Naive thymus-derived CD8-positive, alpha-beta T cell (primary cell): Measurements from ENCODE around the gene DXO. TPM values are rescaled to one million over a fixed set of nuclear protein-coding genes. Genes with fewer than 3 reads are reported as not detected.
A peak's percentile ranks its signal among the peaks of the same experiment; 100 is the strongest.

ENCODE experiments used
- ATAC-seq, 2 donors: fragments of 150-1000 bp; cut with Tn5 transposase in 1 of 2; sonication (Bioruptor Pico), chemical (Tn5 transposase) in 1 of 2; 1 replicate in 1 of 2; 2 replicates in 1 of 2; pipeline ENCODE4 v1.10.0; 2021; ENCODE audit warnings: mild to moderate bottlenecking in 2 of 2, moderate library complexity in 2 of 2
- POLR2A ChIA-PET: fragments of 350-600 bp; sonication (Branson Sonifier 250); formaldehyde crosslinking; loops from one replicate; lab custom pipeline; 2021; ENCODE audit warnings: antibody characterized with exemption; lab: Charles Lee
- DNase-seq, 10 donors: peaks; one replicate each; pipeline versions ENCODE4 v3.0.0 to v3.0.0-alpha.2; 2020 to 2022
- H3K27ac Mint-ChIP-seq, 10 donors: one replicate each; pipeline ENCODE4 v1.8.0; 2020 to 2022; ENCODE audit warnings: mild to moderate bottlenecking in 10 of 10, mixed read lengths in 10 of 10, moderate library complexity in 4 of 10, inconsistent platforms in 1 of 10
- H3K27me3 Mint-ChIP-seq, 5 donors: one replicate each; pipeline ENCODE4 v1.8.0; 2021 to 2022; ENCODE audit warnings: mixed read lengths in 5 of 5
- H3K36me3 Mint-ChIP-seq, 3 donors: one replicate each; pipeline ENCODE4 v1.8.0; 2020 to 2022; ENCODE audit warnings: mixed read lengths in 3 of 3, mild to moderate bottlenecking in 2 of 3, inconsistent platforms in 1 of 3
- H3K4me1 Mint-ChIP-seq, 4 donors: one replicate each; pipeline ENCODE4 v1.8.0; 2021 to 2022; ENCODE audit warnings: mixed read lengths in 4 of 4
- H3K4me3 Mint-ChIP-seq, 10 donors: one replicate each; pipeline ENCODE4 v1.8.0; 2020 to 2022; ENCODE audit warnings: mild to moderate bottlenecking in 10 of 10, mixed read lengths in 10 of 10, moderate library complexity in 6 of 10, inconsistent platforms in 1 of 10
- H3K9me3 Mint-ChIP-seq, 9 donors: one replicate each; pipeline ENCODE4 v1.8.0; 2020 to 2022; ENCODE audit warnings: mixed read lengths in 9 of 9, mild to moderate bottlenecking in 3 of 9, inconsistent platforms in 1 of 9, moderate library complexity in 1 of 9
- polyA plus RNA-seq, 3 donors: library from polyadenylated mRNA; unstranded; fragments of 300-500 nt; fragmentation: Illumina TruSeq; gene quantifications; one replicate each; pipeline ENCODE4 v1.2.3, GENCODE V29; 2021
- total RNA-seq, 8 experiments: library from RNA in 2 of 8; stranded (reverse) in 2 of 8; gene quantifications; one replicate each; pipeline ENCODE4 v1.2.3 and lab custom pipeline; 2021 to 2026

DXO gene
- total and polyA plus RNA-seq, 5 experiments from 2014 or later: 12.5 to 41.0 (median 16.4) TPM

DNA sequence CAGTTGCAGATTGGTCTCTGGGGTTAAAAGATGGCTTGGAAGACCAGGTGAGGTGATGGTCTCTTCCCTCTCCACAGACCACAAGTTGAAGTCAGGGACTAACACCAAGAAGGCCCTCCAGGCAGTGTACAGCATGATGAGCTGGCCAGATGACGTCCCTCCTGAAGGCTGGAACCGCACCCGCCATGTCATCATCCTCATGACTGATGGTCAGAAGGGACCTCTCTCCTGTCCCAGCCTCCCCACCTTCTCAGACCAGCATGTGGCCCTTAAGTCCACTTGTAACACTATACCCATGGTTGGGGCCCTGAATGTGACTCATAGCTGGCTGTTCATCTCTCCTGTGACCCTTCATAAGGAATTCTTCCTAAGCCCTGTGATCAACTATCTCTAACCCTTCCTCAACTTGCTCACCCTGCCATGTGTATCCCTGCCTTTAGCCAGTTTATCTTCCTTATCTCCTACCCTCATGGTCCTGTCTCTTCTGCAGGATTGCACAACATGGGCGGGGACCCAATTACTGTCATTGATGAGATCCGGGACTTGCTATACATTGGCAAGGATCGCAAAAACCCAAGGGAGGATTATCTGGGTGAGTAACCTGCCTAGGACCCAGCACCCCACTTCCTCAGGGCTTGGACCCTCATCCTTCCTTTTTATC lies 23.1 kb downstream of the DXO start:
- Mint-ChIP-seq H3K27ac (peak overlapping the region in 5 of 10 donors; percentile 0 to 82 (median 47)), H3K4me1 (peaks cover 0 to 13% (median 1%) of the 10 kb centered on the region in 4 donors)

DNA sequence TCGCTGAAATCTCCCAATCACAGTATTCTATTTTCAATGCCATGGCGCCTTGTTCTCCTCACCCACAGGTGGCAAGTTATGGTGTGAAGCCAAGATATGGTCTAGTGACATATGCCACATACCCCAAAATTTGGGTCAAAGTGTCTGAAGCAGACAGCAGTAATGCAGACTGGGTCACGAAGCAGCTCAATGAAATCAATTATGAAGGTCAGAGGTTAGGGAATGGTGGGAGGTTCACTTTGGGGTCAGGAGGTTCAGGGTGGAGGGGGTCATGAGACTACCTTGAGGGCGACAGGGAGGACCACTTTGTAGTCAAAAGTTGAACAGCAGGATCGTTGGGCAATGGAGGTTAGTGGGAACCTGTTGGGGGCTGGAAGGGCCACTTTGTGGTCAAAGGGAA lies 23.6 kb downstream of the DXO start:
- POLR2A ChIA-PET: no interaction called here
- Mint-ChIP-seq H3K36me3 (peaks cover 1 to 12% (median 2%) of the 10 kb centered on the region in 3 donors), H3K4me3 (peak overlapping the region in 1 of 10 donors; percentile 4), H3K4me1 (peaks cover 0 to 12% (median 1%) of the 10 kb centered on the region in 4 donors), H3K27ac (peak overlapping the region in 3 of 10 donors; percentile 29 to 65 (median 63)), H3K9me3 (no peaks in the 10 kb centered on the region), H3K27me3 (peaks cover 0 to 1% (median 0%) of the 10 kb centered on the region in 5 donors)
- no peak for DNase-seq
- ATAC-seq: no peak

More for the DNA sequence above, 23.1 kb downstream of the DXO start:
- Mint-ChIP-seq H3K9me3 (no peaks in the 10 kb centered on the region), H3K36me3 (peaks cover 4 to 18% (median 7%) of the 10 kb centered on the region in 3 donors), H3K27me3 (peaks cover 0 to 1% (median 0%) of the 10 kb centered on the region in 5 donors), H3K4me3 (no peak overlapping the region)
- ATAC-seq (no peak), DNase-seq (peak in 1 of 10 donors; percentile 24)
- POLR2A ChIA-PET: interaction anchor here (0.6 kb wide), 1 partner anchor 41 kb away, joined by 8 read pairs; no protein-coding TSS in a partner anchor

GRCh38 chr6:31947864-31948263 lies 24.1 kb downstream of the DXO start:
- peak overlapping the region in 4 of 10 donors; percentile 19 to 69 (median 28) for H3K27ac Mint-ChIP-seq
- peaks cover 0 to 1% (median 0%) of the 10 kb centered on the region in 5 donors for H3K27me3 Mint-ChIP-seq
- no peak overlapping the region for H3K4me3 Mint-ChIP-seq
- H3K36me3 Mint-ChIP-seq: peaks cover 0 to 8% (median 0%) of the 10 kb centered on the region in 3 donors
- H3K4me1 Mint-ChIP-seq: peaks cover 0 to 10% (median 1%) of the 10 kb centered on the region in 4 donors
- ATAC-seq (no peak), DNase-seq (no peak)
- POLR2A ChIA-PET: no interaction called here
- no peaks in the 10 kb centered on the region for H3K9me3 Mint-ChIP-seq

DNA sequence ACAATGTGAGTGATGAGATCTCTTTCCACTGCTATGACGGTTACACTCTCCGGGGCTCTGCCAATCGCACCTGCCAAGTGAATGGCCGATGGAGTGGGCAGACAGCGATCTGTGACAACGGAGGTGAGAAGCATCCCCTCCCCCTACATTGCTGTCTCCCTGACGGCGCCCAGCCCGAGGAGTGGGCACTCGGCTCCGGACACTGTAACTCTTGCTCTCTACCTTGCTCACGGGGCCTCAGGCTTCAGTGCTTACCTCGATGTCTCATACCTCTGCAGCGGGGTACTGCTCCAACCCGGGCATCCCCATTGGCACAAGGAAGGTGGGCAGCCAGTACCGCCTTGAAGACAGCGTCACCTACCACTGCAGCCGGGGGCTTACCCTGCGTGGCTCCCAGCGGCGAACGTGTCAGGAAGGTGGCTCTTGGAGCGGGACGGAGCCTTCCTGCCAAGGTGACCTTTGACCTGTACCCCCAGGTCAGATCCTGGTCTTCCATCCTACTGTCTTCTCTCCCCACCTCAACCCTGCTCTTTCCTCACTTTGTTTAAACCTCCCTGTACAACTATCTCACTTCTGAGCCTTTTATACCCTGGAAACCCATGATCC lies 24.8 kb downstream of the DXO start:
- Mint-ChIP-seq H3K9me3 (no peaks in the 10 kb centered on the region), H3K27ac (peak overlapping the region in 3 of 10 donors; percentile 28 to 69 (median 55)), H3K4me3 (no peak overlapping the region), H3K36me3 (peaks cover 0 to 2% (median 0%) of the 10 kb centered on the region in 3 donors), H3K4me1 (peaks cover 0 to 14% (median 1%) of the 10 kb centered on the region in 4 donors), H3K27me3 (peaks cover 0 to 8% (median 6%) of the 10 kb centered on the region in 5 donors)
- DNase-seq: no peak
- no peak for ATAC-seq
- POLR2A ChIA-PET: no interaction called here

- POLR2A ChIA-PET: no interaction called here
- Mint-ChIP-seq H3K4me1 (peaks cover 0 to 15% (median 1%) of the 10 kb centered on the region in 4 donors), H3K9me3 (no peaks in the 10 kb centered on the region), H3K27me3 (peaks cover 0 to 9% (median 8%) of the 10 kb centered on the region in 5 donors), H3K27ac (peak overlapping the region in 2 of 10 donors; percentile 15 to 59), H3K4me3 (no peak overlapping the region), H3K36me3 (peaks cover 0 to 2% (median 0%) of the 10 kb centered on the region in 3 donors)
- DNase-seq (no peak), ATAC-seq (no peak)
Observed at GRCh38 chr6:31946370-31946885, 25.5 kb downstream of the DXO start.

DNA sequence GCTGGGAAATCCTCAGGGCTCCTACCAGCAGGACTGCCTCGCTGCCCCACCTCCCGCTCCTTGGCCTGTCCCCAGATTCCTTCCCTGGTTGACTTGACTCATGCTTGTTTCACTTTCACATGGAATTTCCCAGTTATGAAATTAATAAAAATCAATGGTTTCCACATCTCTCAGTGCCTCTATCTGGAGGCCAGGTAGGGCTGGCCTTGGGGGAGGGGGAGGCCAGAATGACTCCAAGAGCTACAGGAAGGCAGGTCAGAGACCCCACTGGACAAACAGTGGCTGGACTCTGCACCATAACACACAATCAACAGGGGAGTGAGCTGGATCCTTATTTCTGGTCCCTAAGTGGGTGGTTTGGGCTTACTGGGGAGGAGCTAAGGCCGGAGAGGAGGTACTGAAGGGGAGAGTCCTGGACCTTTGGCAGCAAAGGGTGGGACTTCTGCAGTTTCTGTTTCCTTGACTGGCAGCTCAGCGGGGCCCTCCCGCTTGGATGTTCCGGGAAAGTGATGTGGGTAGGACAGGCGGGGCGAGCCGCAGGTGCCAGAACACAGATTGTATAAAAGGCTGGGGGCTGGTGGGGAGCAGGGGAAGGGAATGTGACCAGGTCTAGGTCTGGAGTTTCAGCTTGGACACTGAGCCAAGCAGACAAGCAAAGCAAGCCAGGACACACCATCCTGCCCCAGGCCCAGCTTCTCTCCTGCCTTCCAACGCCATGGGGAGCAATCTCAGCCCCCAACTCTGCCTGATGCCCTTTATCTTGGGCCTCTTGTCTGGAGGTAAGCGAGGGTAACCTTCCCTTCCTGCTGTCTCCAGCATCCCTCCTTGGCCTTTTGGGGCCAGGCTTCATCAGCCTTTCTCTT lies 26.2 kb downstream of the DXO start, which contains the start of gene CFB:
TSS of gene CFB (plus strand) at position 589 of the 863 bp plus-strand sequence. CDS start at position 716, 127 bp downstream.
- ATAC-seq: no peak
- Mint-ChIP-seq H3K4me1 (peaks cover 0 to 15% (median 1%) of the 10 kb centered on the region in 4 donors), H3K27me3 (peaks cover 0 to 9% (median 8%) of the 10 kb centered on the region in 5 donors), H3K36me3 (no peaks in the 10 kb centered on the region), H3K9me3 (no peaks in the 10 kb centered on the region), H3K4me3 (no peak within 1 kb of the TSS), H3K27ac (peak within 1 kb of the TSS in 4 of 10 donors; percentile 10 to 59 (median 17))
- POLR2A ChIA-PET: no interaction called here
- DNase-seq: peak in 1 of 10 donors; percentile 19

DNA sequence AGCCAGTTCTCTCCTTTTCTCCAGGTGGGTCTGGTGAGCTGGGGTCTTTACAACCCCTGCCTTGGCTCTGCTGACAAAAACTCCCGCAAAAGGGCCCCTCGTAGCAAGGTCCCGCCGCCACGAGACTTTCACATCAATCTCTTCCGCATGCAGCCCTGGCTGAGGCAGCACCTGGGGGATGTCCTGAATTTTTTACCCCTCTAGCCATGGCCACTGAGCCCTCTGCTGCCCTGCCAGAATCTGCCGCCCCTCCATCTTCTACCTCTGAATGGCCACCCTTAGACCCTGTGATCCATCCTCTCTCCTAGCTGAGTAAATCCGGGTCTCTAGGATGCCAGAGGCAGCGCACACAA lies 26.8 kb downstream of the DXO start:
- H3K4me3 Mint-ChIP-seq: no peak overlapping the region
- DNase-seq (peak in 1 of 10 donors; percentile 24), ATAC-seq (no peak)
- H3K27me3 Mint-ChIP-seq: peaks cover 0 to 9% (median 8%) of the 10 kb centered on the region in 5 donors
- no peaks in the 10 kb centered on the region for H3K9me3 Mint-ChIP-seq
- H3K27ac Mint-ChIP-seq: no peak overlapping the region
- peaks cover 0 to 15% (median 1%) of the 10 kb centered on the region in 4 donors for H3K4me1 Mint-ChIP-seq
- POLR2A ChIA-PET: no interaction called here
- H3K36me3 Mint-ChIP-seq: no peaks in the 10 kb centered on the region

DNA sequence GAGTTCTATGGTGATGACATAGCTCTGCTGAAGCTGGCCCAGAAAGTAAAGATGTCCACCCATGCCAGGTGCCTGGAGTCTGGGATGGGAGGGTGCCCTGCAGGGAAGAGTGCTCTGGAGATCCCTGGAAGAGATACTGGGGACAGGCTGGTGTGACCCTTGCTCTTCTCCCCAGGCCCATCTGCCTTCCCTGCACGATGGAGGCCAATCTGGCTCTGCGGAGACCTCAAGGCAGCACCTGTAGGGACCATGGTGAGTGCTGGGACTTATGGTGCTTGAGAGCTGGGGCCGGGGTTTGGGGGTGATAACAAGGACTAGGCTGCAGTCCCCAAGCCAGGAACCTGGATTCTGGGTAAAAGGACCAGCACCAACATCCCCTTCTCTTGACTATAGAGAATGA lies 28.2 kb downstream of the DXO start:
- no peak overlapping the region for H3K27ac Mint-ChIP-seq
- H3K36me3 Mint-ChIP-seq: no peaks in the 10 kb centered on the region
- peaks cover 0 to 13% (median 1%) of the 10 kb centered on the region in 4 donors for H3K4me1 Mint-ChIP-seq
- no peak for ATAC-seq
- H3K4me3 Mint-ChIP-seq: no peak overlapping the region
- POLR2A ChIA-PET: no interaction called here
- H3K9me3 Mint-ChIP-seq: no peaks in the 10 kb centered on the region
- DNase-seq: peak in 1 of 10 donors; percentile 48
- peaks cover 0 to 9% (median 8%) of the 10 kb centered on the region in 5 donors for H3K27me3 Mint-ChIP-seq

GRCh38 chr6:31940256-31940664 lies 31.7 kb downstream of the DXO start:
- DNase-seq (no peak), ATAC-seq (no peak)
- Mint-ChIP-seq H3K27ac (no peak overlapping the region), H3K27me3 (peaks cover 0 to 9% (median 8%) of the 10 kb centered on the region in 5 donors), H3K36me3 (no peaks in the 10 kb centered on the region), H3K9me3 (no peaks in the 10 kb centered on the region), H3K4me1 (peaks cover 0 to 5% (median 0%) of the 10 kb centered on the region in 4 donors), H3K4me3 (no peak overlapping the region)
- POLR2A ChIA-PET: no interaction called here

DNA sequence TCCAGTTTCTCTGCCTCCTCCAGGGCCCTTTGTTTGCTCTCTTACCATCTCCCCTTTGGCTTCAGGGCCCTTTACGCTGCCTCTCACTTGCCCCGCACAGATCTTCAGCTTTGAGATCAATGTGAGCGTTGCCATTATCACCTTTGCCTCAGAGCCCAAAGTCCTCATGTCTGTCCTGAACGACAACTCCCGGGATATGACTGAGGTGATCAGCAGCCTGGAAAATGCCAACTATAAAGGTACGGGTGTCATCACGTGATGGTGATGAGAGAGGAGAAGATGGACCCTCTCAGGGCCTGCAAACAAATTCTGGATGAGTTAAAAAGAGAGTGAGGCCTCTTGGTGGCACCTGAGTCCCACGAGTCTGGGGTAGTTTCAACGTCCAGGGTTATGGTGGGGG lies 36.1 kb downstream of the DXO start:
- Mint-ChIP-seq H3K9me3 (no peaks in the 10 kb centered on the region), H3K4me3 (no peak overlapping the region), H3K27ac (peak overlapping the region in 1 of 10 donors; percentile 43), H3K27me3 (peaks cover 0 to 12% (median under 1%) of the 10 kb centered on the region in 5 donors), H3K4me1 (no peaks in the 10 kb centered on the region), H3K36me3 (no peaks in the 10 kb centered on the region)
- peak in 1 of 10 donors; percentile 14 for DNase-seq
- POLR2A ChIA-PET: interaction anchor here (0.7 kb wide), 1 partner anchor 1966 kb away, joined by 3 read pairs; no protein-coding TSS in a partner anchor
- ATAC-seq: no peak

DNA sequence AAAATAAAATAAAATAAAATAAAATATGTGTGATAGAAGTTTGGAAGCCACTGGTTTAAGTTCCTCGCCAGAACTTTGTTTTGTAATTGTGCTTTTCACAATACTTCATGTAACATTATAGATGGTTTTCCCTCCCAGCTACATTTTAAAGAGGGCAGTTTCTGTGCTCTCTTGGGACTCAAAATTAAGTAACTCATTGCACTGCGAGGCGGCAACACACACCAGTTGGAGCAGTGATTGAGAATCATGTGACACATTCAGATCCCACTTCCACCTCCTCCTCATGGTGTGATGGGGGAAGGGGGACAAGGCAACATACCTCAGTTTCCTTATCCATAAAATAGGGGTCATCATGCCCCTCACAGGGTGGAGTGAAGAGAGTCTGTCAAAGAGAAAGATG lies 36.9 kb downstream of the DXO start:
- DNase-seq (peak in 1 of 10 donors; percentile 11), ATAC-seq (no peak)
- Mint-ChIP-seq H3K27me3 (peaks cover 0 to 12% (median 2%) of the 10 kb centered on the region in 5 donors), H3K36me3 (no peaks in the 10 kb centered on the region), H3K4me3 (no peak overlapping the region), H3K27ac (no peak overlapping the region), H3K9me3 (no peaks in the 10 kb centered on the region), H3K4me1 (no peaks in the 10 kb centered on the region)
- POLR2A ChIA-PET: no interaction called here

DNA sequence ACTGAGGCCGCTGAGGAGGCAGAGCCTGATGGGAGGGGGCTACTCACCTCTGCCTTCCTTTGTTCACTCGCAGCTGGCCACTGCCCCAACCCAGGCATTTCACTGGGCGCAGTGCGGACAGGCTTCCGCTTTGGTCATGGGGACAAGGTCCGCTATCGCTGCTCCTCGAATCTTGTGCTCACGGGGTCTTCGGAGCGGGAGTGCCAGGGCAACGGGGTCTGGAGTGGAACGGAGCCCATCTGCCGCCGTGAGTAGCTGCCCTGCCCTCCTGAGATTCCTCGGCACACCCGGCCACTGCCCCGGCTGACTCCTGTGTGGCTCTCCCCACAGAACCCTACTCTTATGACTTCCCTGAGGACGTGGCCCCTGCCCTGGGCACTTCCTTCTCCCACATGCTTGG lies 38.4 kb downstream of the DXO start:
- H3K36me3 Mint-ChIP-seq: no peaks in the 10 kb centered on the region
- ATAC-seq (no peak), DNase-seq (peak in 1 of 10 donors; percentile 42)
- no peaks in the 10 kb centered on the region for H3K4me1 Mint-ChIP-seq
- H3K27me3 Mint-ChIP-seq: peaks cover 0 to 12% (median 2%) of the 10 kb centered on the region in 5 donors
- POLR2A ChIA-PET: no interaction called here
- no peaks in the 10 kb centered on the region for H3K9me3 Mint-ChIP-seq
- H3K27ac Mint-ChIP-seq: peak overlapping the region in 1 of 10 donors; percentile 31
- no peak overlapping the region for H3K4me3 Mint-ChIP-seq
